ENCODE results near the gene THOC6. TPM values are rescaled to one million over a fixed set of nuclear protein-coding genes. Genes with fewer than 3 reads are reported as not detected.
"Not testable (repeated sequence)": the region's sequence is repeated elsewhere in the genome, so short reads cannot be mapped to it uniquely, and the experiment has no call there.

Gene THOC6
- total and polyA plus RNA-seq, 9 donors: 3.5 to 21.0 (median 15.2) TPM

DNA sequence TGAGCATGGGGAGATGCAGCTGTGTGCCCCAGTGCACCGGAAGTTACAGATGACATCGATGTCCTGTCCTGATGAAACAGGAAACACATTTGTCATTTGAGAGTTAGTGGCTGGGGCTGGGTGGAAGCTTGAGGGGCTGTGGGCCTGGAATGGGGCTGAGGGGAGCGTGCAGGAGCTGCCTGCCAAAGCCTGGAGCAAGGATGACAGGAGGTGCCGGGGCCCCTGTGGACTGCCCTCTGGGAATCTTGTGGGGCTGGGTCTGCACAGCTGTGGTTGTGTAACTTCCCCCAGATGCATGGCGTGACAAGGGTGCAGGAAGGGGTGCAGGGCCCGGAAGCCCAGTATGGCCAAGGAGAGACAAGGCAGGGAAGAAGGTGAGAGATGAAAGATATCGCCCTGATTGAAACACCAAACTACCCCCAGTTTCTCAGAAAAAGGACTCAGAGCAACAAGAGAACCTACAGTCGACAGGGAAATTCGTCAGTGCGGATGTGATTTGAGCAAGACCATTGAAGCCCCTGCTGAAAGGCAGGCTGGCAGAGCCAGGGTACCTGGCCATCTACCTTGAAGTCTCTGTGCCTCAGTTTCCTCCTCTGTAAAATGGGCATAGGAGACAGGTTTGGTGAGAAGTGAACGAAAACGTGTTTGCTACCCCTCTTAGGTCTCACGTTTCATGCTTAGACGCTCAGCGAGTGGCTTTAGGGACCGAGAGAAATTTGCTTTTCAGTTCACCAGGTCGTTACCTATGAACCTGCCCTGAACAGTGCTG is 31.3 kb downstream of the THOC6 start:
- Histone ChIP-seq H3K27me3 (no peaks in the 10 kb centered on the region), H3K27ac (no peak overlapping the region), H3K4me3 (no peak overlapping the region), H3K9me3 (no peaks in the 10 kb centered on the region), H3K36me3 (no peaks in the 10 kb centered on the region), H3K4me1 (ENCODE audit: insufficient read depth) (peaks cover 8% of the 10 kb centered on the region)
- intact Hi-C loops (cut with DNase I): loop anchor here in 3 of 4 donors (5.0 to 10.0 kb wide), 2 partner anchors 110 to 112 kb away; no protein-coding TSS in a partner anchor
- TF ChIP-seq POLR2A (IDR thresholded peaks at IDR 0.05) (no peak), CTCF (IDR thresholded peaks at IDR 0.05) (no peak), EP300 (IDR thresholded peaks at IDR 0.05) (no peak)
- 83 to 84% (median 83%) methylated on average over 17 of the region's 17 CpGs for WGBS, 3 donors
- no peak for DNase-seq

- not testable (repeated sequence) for DNase-seq; H3K4me3 ChIP-seq; H3K9me3 ChIP-seq; H3K27ac ChIP-seq; H3K4me1 ChIP-seq (ENCODE audit: insufficient read depth); H3K36me3 ChIP-seq; H3K27me3 ChIP-seq
- WGBS, 3 donors: 41 to 51% (median 45%) methylated on average over 8 to 9 of the region's 9 CpGs
- intact Hi-C loops (cut with DNase I): loop anchor here in 3 of 4 donors (5.0 to 10.0 kb wide), 2 partner anchors 109 to 112 kb away; no protein-coding TSS in a partner anchor
These were observed 31.9 kb downstream of the THOC6 start for GRCh38 chr16:3055734-3056115.

- DNase-seq: no peak
- no peak for TF ChIP-seq CTCF (IDR thresholded peaks at IDR 0.05)
- no peak for TF ChIP-seq EP300 (IDR thresholded peaks at IDR 0.05)
- no peak for TF ChIP-seq POLR2A (IDR thresholded peaks at IDR 0.05)
- Histone ChIP-seq H3K4me1 (ENCODE audit: insufficient read depth) (peaks cover 8% of the 10 kb centered on the region), H3K27me3 (no peaks in the 10 kb centered on the region), H3K27ac (no peak overlapping the region), H3K4me3 (no peak overlapping the region), H3K36me3 (no peaks in the 10 kb centered on the region), H3K9me3 (no peaks in the 10 kb centered on the region)
- intact Hi-C loops (cut with DNase I): loop anchor here in 3 of 4 donors (5.0 to 10.0 kb wide), 2 partner anchors 108 to 111 kb away; no protein-coding TSS in a partner anchor
- 81 to 87% (median 85%) methylated on average over 19 of the region's 19 CpGs for WGBS, 3 donors
These were observed 32.7 kb downstream of the THOC6 start for GRCh38 chr16:3056336-3057180.

- Histone ChIP-seq H3K36me3 (no peaks in the 10 kb centered on the region), H3K27me3 (no peaks in the 10 kb centered on the region), H3K27ac (no peak overlapping the region), H3K4me3 (no peak overlapping the region), H3K9me3 (no peaks in the 10 kb centered on the region), H3K4me1 (ENCODE audit: insufficient read depth) (peaks cover 8% of the 10 kb centered on the region)
- TF ChIP-seq EP300 (IDR thresholded peaks at IDR 0.05) (no peak), CTCF (IDR thresholded peaks at IDR 0.05) (no peak), POLR2A (IDR thresholded peaks at IDR 0.05) (no peak)
- DNase-seq: no peak
- 92 to 95% (median 95%) methylated on average over 22 of the region's 22 CpGs for WGBS, 3 donors
- intact Hi-C loops (cut with DNase I): loop anchor here in 3 of 4 donors (5.0 to 10.0 kb wide), 2 partner anchors 107 to 110 kb away; no protein-coding TSS in a partner anchor
These were observed 33.6 kb downstream of the THOC6 start for GRCh38 chr16:3057181-3058138.

Measured in ovary (tissue), 9 donors.